Measurements from ENCODE around the gene EBF4. TPM values are rescaled to one million over a fixed set of nuclear protein-coding genes. Genes with fewer than 3 reads are reported as not detected.

EBF4 gene
- total RNA-seq, 2 donors from 2014 or later: 2.0 to 7.5 TPM

GRCh38 chr20:2747676-2748235 is 55.2 kb downstream of the EBF4 start:
- no peaks in the 10 kb centered on the region for H3K36me3 ChIP-seq
- H3K4me1 ChIP-seq: peaks cover 5% of the 10 kb centered on the region
- no peak for TF ChIP-seq CTCF (IDR thresholded peaks at IDR 0.05)
- intact Hi-C loops (cut with DNase I): no loop called here
- H3K27me3 ChIP-seq: peaks cover 4% of the 10 kb centered on the region
- no peaks in the 10 kb centered on the region for H3K9me3 ChIP-seq
- no peak for DNase-seq
- H3K27ac ChIP-seq: no peak overlapping the region
- no peak overlapping the region for H3K9ac ChIP-seq (ENCODE audit: low read depth in 2 of 2, low read length in 2 of 2)
- H3K4me3 ChIP-seq: no peak overlapping the region

- H3K27me3 ChIP-seq: peaks cover 14% of the 10 kb centered on the region
- intact Hi-C loops (cut with DNase I): no loop called here
- no peak overlapping the region for H3K4me3 ChIP-seq
- no peaks in the 10 kb centered on the region for H3K9me3 ChIP-seq
- no peak for DNase-seq
- no peaks in the 10 kb centered on the region for H3K36me3 ChIP-seq
- H3K9ac ChIP-seq (ENCODE audit: low read depth in 2 of 2, low read length in 2 of 2): no peak overlapping the region
- peaks cover 7% of the 10 kb centered on the region for H3K4me1 ChIP-seq
- no peak for TF ChIP-seq CTCF (IDR thresholded peaks at IDR 0.05)
- H3K27ac ChIP-seq: no peak overlapping the region
Observed at GRCh38 chr20:2748551-2749342, 56.2 kb downstream of the EBF4 start.

- H3K27ac ChIP-seq: no peak overlapping the region
- no peak for TF ChIP-seq CTCF (IDR thresholded peaks at IDR 0.05)
- H3K4me3 ChIP-seq: no peak overlapping the region
- H3K9ac ChIP-seq (ENCODE audit: low read depth in 2 of 2, low read length in 2 of 2): no peak overlapping the region
- peaks cover 14% of the 10 kb centered on the region for H3K27me3 ChIP-seq
- no peaks in the 10 kb centered on the region for H3K9me3 ChIP-seq
- H3K4me1 ChIP-seq: peaks cover 7% of the 10 kb centered on the region
- no peaks in the 10 kb centered on the region for H3K36me3 ChIP-seq
- no peak for DNase-seq
- intact Hi-C loops (cut with DNase I): no loop called here
Observed at GRCh38 chr20:2749343-2749950, 56.9 kb downstream of the EBF4 start.

- no peak overlapping the region for H3K27ac ChIP-seq
- peaks cover 14% of the 10 kb centered on the region for H3K27me3 ChIP-seq
- TF ChIP-seq CTCF (IDR thresholded peaks at IDR 0.05): no peak
- DNase-seq: no peak
- H3K9me3 ChIP-seq: no peaks in the 10 kb centered on the region
- no peaks in the 10 kb centered on the region for H3K36me3 ChIP-seq
- peaks cover 7% of the 10 kb centered on the region for H3K4me1 ChIP-seq
- H3K4me3 ChIP-seq: no peak overlapping the region
- intact Hi-C loops (cut with DNase I): no loop called here
- H3K9ac ChIP-seq (ENCODE audit: low read depth in 2 of 2, low read length in 2 of 2): no peak overlapping the region
Observed at GRCh38 chr20:2749951-2750490, 57.4 kb downstream of the EBF4 start.

- no peaks in the 10 kb centered on the region for H3K9me3 ChIP-seq
- DNase-seq: peak; percentile 53
- H3K4me3 ChIP-seq: peak overlapping the region; percentile 45
- intact Hi-C loops (cut with DNase I): no loop called here
- peaks cover 14% of the 10 kb centered on the region for H3K27me3 ChIP-seq
- TF ChIP-seq CTCF (IDR thresholded peaks at IDR 0.05): no peak
- no peaks in the 10 kb centered on the region for H3K36me3 ChIP-seq
- no peak overlapping the region for H3K27ac ChIP-seq
- no peak overlapping the region for H3K9ac ChIP-seq (ENCODE audit: low read depth in 2 of 2, low read length in 2 of 2)
- H3K4me1 ChIP-seq: peaks cover 7% of the 10 kb centered on the region
Observed at GRCh38 chr20:2750491-2751251, 58.1 kb downstream of the EBF4 start.
